Epithelial cell of proximal tubule (primary cell): ENCODE data around the gene SAMD8. TPM values are rescaled to one million over a fixed set of nuclear protein-coding genes. Genes with fewer than 3 reads are reported as not detected.
"Not testable (repeated sequence)": the region's sequence is repeated elsewhere in the genome, so short reads cannot be mapped to it uniquely, and the experiment has no call there.

Source experiments
- DNase-seq: peaks from one replicate; pipeline ENCODE4 v3.0.0-alpha.2; 2011; ENCODE audit warnings: low read depth
- H3K4me3 ChIP-seq: 2 replicates; pipeline ENCODE4 v1.5.1; 2011; ENCODE audit warnings: low read depth, mild to moderate bottlenecking, low read length
- total RNA-seq: library from RNA; depleted of rRNA; stranded (reverse); fragments of >200 nt; gene quantifications from 2 replicates; pipeline ENCODE4 v1.2.3, GENCODE V29; 2015
- TF ChIP-seq, protein P1 (sequence below): conservative IDR thresholded peaks from 2 replicates; pipeline ENCODE4 v1.5.1; 2012; ENCODE audit warnings: low read depth, mild to moderate bottlenecking, low read length

Gene SAMD8
- total RNA-seq, 1 donor from 2014 or later, result 11.3 TPM

DNA sequence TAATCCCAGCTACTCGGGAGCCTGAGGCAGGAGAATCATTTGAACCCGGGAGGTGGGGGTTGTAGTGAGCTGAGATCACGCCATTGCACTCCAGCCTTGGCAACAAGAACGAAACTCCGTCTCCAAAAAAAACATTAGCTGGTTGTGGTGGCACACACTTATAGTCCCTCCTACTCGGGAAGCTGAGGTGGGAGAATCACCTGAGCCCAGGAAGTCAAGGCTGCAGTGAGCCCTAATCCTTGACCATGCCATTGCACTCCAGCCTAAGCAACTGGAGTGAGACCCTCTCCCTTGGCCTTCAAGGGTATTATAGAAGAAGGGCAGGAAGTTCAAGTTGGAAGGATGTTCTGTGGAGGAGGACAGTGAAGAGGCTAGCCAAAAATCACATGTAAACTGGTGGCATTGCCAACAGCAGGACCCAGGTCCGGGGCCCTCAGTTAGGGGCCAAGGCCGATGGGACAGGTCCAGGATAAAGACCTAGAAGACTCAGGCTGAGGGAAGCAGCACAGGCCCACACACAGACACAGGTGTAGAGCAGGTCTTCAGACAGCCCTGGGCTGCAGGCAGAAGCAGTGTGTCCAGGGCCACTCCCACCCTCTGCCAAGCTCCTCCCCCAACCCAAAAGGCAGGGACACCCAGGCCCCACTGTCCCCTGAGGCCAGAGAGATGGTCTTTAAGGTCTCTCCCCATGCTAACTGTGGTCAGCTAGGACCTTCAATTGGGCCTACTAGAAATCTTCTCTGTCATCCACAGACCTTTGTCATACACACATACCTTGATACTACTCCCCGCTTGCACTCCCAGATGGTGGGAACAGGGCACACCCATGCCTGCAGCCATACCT, 8.4 kb upstream of the SAMD8 start:
- no peak for DNase-seq
- TF ChIP-seq, protein P1, sequence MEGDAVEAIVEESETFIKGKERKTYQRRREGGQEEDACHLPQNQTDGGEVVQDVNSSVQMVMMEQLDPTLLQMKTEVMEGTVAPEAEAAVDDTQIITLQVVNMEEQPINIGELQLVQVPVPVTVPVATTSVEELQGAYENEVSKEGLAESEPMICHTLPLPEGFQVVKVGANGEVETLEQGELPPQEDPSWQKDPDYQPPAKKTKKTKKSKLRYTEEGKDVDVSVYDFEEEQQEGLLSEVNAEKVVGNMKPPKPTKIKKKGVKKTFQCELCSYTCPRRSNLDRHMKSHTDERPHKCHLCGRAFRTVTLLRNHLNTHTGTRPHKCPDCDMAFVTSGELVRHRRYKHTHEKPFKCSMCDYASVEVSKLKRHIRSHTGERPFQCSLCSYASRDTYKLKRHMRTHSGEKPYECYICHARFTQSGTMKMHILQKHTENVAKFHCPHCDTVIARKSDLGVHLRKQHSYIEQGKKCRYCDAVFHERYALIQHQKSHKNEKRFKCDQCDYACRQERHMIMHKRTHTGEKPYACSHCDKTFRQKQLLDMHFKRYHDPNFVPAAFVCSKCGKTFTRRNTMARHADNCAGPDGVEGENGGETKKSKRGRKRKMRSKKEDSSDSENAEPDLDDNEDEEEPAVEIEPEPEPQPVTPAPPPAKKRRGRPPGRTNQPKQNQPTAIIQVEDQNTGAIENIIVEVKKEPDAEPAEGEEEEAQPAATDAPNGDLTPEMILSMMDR, result no peak

DNA sequence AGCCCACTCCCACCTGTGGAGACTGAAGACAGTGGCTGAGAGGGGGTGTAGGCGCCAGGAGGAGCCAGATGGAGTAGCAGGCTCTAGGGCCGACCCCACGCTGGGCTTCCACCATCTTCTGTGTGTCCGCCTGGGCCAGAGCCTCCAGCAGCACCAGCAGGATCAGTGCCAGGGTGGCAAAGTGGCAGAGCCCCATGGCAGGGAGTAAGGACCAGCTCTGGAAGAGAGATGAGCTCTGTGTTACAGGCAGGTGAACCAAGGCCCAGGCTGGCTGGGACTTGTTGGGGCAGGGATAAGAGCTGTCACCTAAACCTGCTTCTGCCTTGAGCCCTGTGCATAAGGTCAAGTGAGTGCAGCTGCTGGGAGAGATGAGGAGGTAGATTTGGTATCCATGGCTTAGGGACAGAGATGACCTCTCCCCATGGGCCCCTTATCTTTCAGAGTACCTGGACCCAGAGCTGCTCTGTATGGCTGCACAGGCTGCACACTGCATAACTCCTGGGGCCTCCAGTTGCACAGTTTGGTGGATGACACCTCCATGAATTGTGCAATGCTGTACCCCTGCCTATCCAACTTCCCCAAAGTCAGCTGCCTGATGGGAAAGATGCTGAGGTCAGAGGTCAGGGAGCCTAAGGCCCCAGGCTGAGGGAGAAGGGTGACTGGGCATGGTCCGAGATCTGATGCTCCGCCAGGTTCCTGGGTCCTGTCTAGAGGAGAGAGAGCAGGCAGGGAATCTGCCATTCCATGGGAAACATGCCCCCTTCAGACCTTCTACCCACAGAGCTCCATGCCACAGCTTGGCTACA, 7.4 kb upstream of the SAMD8 start:
- no peak overlapping the region for H3K4me3 ChIP-seq
- TF ChIP-seq, protein P1, result no peak
- no peak for DNase-seq

More for the DNA sequence above, 8.4 kb upstream of the SAMD8 start:
- H3K4me3 ChIP-seq, result no peak overlapping the region

DNA sequence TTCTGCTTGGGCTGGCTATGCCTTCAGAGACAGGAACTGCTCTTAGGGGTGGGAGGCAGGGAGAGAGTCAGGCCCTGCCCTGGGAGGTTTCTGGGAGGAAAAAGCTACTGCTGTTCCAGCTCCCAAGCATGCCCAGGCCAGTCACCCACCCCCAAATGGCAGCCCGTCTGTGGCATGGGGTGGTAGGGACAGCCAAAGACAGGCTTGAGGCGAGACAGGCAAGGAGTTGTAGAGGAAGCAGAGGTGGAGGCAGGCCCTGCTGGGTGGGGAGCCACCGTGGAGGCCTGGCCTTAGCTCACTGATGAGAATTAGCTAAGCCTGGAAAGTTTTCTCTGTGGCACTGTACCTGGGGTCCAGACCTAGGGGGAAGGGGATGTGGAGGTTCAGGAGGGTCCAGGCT, 6.6 kb upstream of the SAMD8 start:
- H3K4me3 ChIP-seq, result no peak overlapping the region
- DNase-seq, result no peak
- TF ChIP-seq, protein P1, result no peak

DNA sequence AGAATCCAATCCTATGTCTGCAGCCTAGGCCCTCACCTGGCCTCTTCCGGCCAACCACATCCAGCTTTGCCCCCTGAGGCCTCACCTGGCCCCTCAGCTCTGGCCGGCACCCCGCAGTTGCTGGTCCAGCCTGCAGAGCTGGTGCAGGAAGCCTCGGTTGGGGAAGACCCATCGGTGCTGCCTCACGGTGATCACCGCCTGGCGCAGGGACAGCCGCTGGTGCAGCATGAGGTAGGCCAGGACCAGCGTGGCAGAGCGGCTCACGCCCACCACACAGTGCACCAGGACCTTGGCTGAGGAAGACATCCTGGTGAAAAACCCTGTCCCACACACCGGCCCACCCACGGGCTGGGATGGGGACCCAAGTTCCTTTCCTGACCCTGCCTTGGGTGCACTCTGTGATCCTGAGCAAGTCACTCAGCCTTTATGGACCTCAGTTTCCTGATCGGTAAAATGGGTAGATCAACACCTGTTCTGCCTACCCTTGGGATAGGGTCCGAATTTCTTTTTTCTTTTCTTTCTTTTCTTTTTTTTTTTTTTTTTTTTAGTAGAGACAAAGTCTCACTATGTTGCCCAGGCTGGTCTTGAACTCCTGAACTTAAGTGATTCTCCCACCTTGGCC, 5.8 kb upstream of the SAMD8 start:
- no peak overlapping the region for H3K4me3 ChIP-seq
- DNase-seq, result no peak
- TF ChIP-seq, protein P1, result no peak

DNA sequence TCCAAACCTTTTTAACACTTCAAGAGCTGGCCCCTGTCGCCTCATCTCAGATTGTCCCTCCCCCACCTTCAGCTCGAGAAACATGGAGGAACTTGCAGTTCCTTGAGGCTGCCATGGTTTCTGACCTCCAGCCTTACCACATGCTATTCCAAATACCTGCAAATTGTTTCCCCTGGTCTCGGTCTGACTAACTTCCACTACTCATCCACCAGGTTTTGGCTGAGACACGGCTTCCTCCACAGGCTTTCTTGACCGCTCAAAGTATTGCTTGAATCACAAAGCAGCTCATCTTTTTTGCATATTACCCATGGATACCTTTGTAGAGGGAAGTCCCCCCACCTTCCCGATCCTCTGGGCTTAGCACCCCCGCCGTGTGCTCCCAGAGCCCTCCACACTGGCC, 5.2 kb upstream of the SAMD8 start:
- TF ChIP-seq, protein P1, result no peak
- H3K4me3 ChIP-seq, result no peak overlapping the region
- DNase-seq, result no peak

DNA sequence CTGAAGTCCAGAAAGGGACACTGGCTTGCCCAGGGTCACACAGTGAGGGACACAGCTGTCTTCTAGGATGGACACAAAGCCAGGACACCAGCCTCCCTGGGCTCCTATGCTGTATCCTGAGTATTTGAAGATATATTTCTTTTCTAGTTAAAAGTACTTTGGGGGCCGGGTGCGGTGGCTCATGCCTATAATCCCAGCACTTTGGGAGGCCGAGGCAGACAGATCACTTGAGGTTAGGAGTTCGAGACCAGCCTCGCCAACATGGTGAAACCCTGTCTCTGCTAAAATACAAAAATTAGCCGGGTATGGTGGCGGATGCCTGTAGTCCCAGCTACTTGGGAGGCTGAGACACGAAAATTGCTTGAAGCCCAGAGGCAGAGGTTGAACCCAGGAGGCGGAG, 4.6 kb upstream of the SAMD8 start:
- H3K4me3 ChIP-seq, DNase-seq: not testable (repeated sequence)
